AG10803 (cell line): Measurements from ENCODE around the gene UFD1.

Source experiments
- DNase-seq: peaks from one replicate; pipeline ENCODE4 v3.0.0; 2010; ENCODE audit warnings: low read depth
- H3K4me3 ChIP-seq: 2 replicates; pipeline ENCODE4 v1.5.1; 2011; ENCODE audit warnings: mild to moderate bottlenecking, low read length, control low read depth
- CTCF ChIP-seq: conservative IDR thresholded peaks from 2 replicates; pipeline ENCODE4 v1.5.1; 2011; ENCODE audit warnings: mild to moderate bottlenecking, low read length, control low read depth, inconsistent platforms

Gene UFD1

GRCh38 chr22:19516378-19517170 lies 37.6 kb upstream of the UFD1 start:
- H3K4me3 ChIP-seq, result no peak overlapping the region
- no peak for TF ChIP-seq CTCF
- DNase-seq, result no peak

- TF ChIP-seq CTCF, result no peak
- no peak for DNase-seq
- no peak overlapping the region for H3K4me3 ChIP-seq
These were observed 36.8 kb upstream of the UFD1 start for GRCh38 chr22:19515654-19516377.

- no peak overlapping the region for H3K4me3 ChIP-seq
- no peak for TF ChIP-seq CTCF
- DNase-seq, result no peak
These were observed 36.0 kb upstream of the UFD1 start for GRCh38 chr22:19514831-19515565.

- no peak for TF ChIP-seq CTCF
- no peak for DNase-seq
- H3K4me3 ChIP-seq, result no peak overlapping the region
These were observed 34.8 kb upstream of the UFD1 start for GRCh38 chr22:19513823-19514222.

- no peak overlapping the region for H3K4me3 ChIP-seq
- no peak for DNase-seq
- TF ChIP-seq CTCF, result no peak
These were observed 31.9 kb upstream of the UFD1 start for GRCh38 chr22:19510919-19511341.

GRCh38 chr22:19509923-19510322 lies 30.9 kb upstream of the UFD1 start:
- DNase-seq, result no peak
- H3K4me3 ChIP-seq, result no peak overlapping the region
- TF ChIP-seq CTCF, result no peak
